CD4-positive, alpha-beta memory T cell (primary cell): ENCODE measurements around the gene RRM1. TPM values are rescaled to one million over a fixed set of nuclear protein-coding genes. Genes with fewer than 3 reads are reported as not detected.

ENCODE experiments used
- CTCF ChIA-PET: fragments of 350-600 bp; sonication (Branson Sonifier 250); formaldehyde crosslinking; loops from one replicate; lab custom pipeline; 2021; ENCODE audit warnings: inconsistent platforms; ENCODE audit not compliant: partially characterized antibody; lab: Charles Lee
- POLR2A ChIA-PET: fragments of 350-600 bp; sonication (Branson Sonifier 250); formaldehyde crosslinking; loops from one replicate; lab custom pipeline; 2021; ENCODE audit not compliant: partially characterized antibody; lab: Charles Lee
- DNase-seq, 5 donors: peaks; one replicate each; pipeline versions ENCODE4 v3.0.0 to v3.0.0-alpha.2; 2020 to 2022; ENCODE audit warnings: mixed read lengths in 1 of 5
- H3K27ac ChIP-seq: one replicate; pipeline ENCODE4 v1.7.0; 2013; ENCODE audit warnings: low read depth, low read length
- H3K27me3 ChIP-seq: 2 replicates; pipeline ENCODE4 v1.7.0; 2013; ENCODE audit warnings: mild to moderate bottlenecking, low read length, moderate library complexity; ENCODE audit not compliant: insufficient read depth
- H3K36me3 ChIP-seq: 2 replicates; pipeline ENCODE4 v1.7.0; 2013; ENCODE audit warnings: mild to moderate bottlenecking, low read length, moderate library complexity; ENCODE audit not compliant: insufficient read depth
- H3K4me1 ChIP-seq: 2 replicates; pipeline ENCODE4 v1.7.0; 2013; ENCODE audit warnings: mild to moderate bottlenecking, low read length, moderate library complexity; ENCODE audit not compliant: insufficient read depth
- H3K4me3 ChIP-seq, 2 donors: one replicate each; pipeline ENCODE4 v1.7.0; 2013; ENCODE audit warnings: low read length in 2 of 2, mild to moderate bottlenecking in 1 of 2
- H3K9me3 ChIP-seq, 2 donors: one replicate each; pipeline ENCODE4 v1.7.0; 2013; ENCODE audit warnings: low read length in 2 of 2, control low read depth in 1 of 2; ENCODE audit not compliant: control insufficient read depth in 1 of 2
- H3K27ac Mint-ChIP-seq, 7 donors: one replicate each; pipeline ENCODE4 v1.8.0; 2020 to 2021; ENCODE audit warnings: mixed read lengths in 7 of 7, mild to moderate bottlenecking in 6 of 7, inconsistent platforms in 3 of 7, moderate library complexity in 3 of 7
- H3K27me3 Mint-ChIP-seq, 2 donors: one replicate each; pipeline ENCODE4 v1.8.0; 2020 to 2021; ENCODE audit warnings: mixed read lengths in 2 of 2
- H3K36me3 Mint-ChIP-seq, 2 donors: one replicate each; pipeline ENCODE4 v1.8.0; 2020 to 2021; ENCODE audit warnings: mixed read lengths in 2 of 2, inconsistent platforms in 1 of 2, mild to moderate bottlenecking in 1 of 2
- H3K4me1 Mint-ChIP-seq, 4 donors: one replicate each; pipeline ENCODE4 v1.8.0; 2020 to 2021; ENCODE audit warnings: mixed read lengths in 4 of 4, mild to moderate bottlenecking in 1 of 4
- H3K4me3 Mint-ChIP-seq, 8 donors: one replicate each; pipeline ENCODE4 v1.8.0; 2020 to 2021; ENCODE audit warnings: mixed read lengths in 8 of 8, mild to moderate bottlenecking in 7 of 8, moderate library complexity in 6 of 8, inconsistent platforms in 3 of 8
- H3K9me3 Mint-ChIP-seq, 8 donors: one replicate each; pipeline ENCODE4 v1.8.0; 2020 to 2021; ENCODE audit warnings: mixed read lengths in 8 of 8, mild to moderate bottlenecking in 5 of 8, inconsistent platforms in 3 of 8, moderate library complexity in 1 of 8
- intact Hi-C: fragments of 100-400 bp; cut with micrococcal nuclease; formaldehyde crosslinking; loops from one replicate; pipeline ENCODE4 v1.15.1; 2023
- polyA plus RNA-seq, 2 donors: library from polyadenylated mRNA; unstranded; fragments of 300-500 nt; fragmentation: Illumina TruSeq; gene quantifications; one replicate each; pipeline ENCODE4 v1.2.3, GENCODE V29; 2021
- total RNA-seq, 2 experiments: library from RNA; stranded (reverse); gene quantifications; one replicate each; pipeline ENCODE4 v1.2.3, GENCODE V29; 2021

Gene RRM1
- total and polyA plus RNA-seq, 4 experiments from 2014 or later, result 38.0 to 49.9 (median 44.3) TPM

DNA sequence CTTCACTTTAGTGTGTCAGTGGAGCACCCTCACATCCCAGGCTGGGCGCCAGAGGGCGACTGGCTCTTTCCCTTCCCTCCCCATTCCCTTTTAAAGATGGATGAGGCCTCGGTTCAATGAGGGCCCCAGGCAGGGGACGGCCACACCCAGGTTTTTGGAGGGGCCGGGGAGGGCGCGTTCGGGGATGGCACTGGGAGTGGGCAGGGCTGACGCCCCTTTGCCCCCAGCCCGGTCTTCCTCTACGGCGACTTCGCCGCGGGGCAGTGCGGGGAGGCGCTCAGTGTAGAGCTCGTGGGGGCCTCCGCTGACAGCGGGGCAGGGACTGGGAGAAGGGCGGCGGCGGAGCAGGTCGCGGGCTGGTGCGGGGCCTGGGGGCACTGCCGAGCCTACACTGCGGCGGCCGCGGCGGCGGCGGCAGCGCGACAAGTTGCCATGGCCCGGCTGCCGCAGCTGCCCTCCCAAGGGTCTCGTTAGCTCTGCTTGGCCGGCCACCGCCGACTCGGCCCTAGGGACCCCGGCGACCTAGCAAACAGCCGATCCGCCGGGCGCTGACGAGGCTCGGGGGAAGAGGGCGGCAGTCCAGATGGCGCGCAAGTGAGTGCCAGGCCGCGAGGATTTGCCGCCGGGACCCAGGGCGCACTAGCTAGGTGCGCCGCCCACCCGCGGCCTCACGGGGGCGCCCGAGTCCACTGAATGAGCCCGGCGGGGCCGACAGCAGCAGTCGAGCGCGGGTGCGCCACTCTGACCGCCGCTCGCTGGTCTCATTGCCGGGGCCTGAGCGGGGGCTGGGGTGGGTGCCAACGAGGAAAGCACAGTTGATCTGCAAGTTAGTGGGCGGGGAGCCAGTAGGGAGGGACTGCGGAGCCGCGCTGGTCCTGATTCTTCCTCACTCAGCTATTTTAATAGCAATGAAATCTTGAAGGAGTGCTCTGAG, 92.7 kb downstream of the RRM1 start:
- H3K36me3 Mint-ChIP-seq, result no peaks in the 10 kb centered on the region
- Histone ChIP-seq H3K9me3 (no peaks in the 10 kb centered on the region), H3K27me3 (no peaks in the 10 kb centered on the region), H3K27ac (no peak overlapping the region), H3K4me3 (peak overlapping the region in 1 of 2 donors; percentile 46), H3K4me1 (no peaks in the 10 kb centered on the region), H3K36me3 (no peaks in the 10 kb centered on the region)
- intact Hi-C loops, result loop anchor here (1.0 to 2.0 kb wide), 3 partner anchors 352 to 1703 kb away; partner anchors contain the start of gene OR51D1
- H3K27me3 Mint-ChIP-seq, result peaks cover 0 to 3% of the 10 kb centered on the region in 2 donors
- POLR2A ChIA-PET, result interaction anchor here (0.6 kb wide), 1 partner anchor 1089 kb away, joined by 5 read pairs; no protein-coding TSS in a partner anchor
- H3K9me3 Mint-ChIP-seq, result no peaks in the 10 kb centered on the region
- H3K27ac Mint-ChIP-seq, result peak overlapping the region in 2 of 7 donors; percentile 57 to 75
- H3K4me1 Mint-ChIP-seq, result peaks cover 0 to 3% (median under 1%) of the 10 kb centered on the region in 4 donors
- peak overlapping the region; percentile 77 to 83 (median 81) for H3K4me3 Mint-ChIP-seq
- CTCF ChIA-PET, result interaction anchor here (0.6 to 7.4 kb wide), 34 partner anchors 9 to 1731 kb away, joined by 3 to 178 read pairs (median 4); partner anchors contain the start of genes OR51D1, OR52K1, OR52M1 and STIM1
- DNase-seq, result peak; percentile 65 to 82 (median 77)

Other genes with a start within 250 kb of the RRM1 start
- gene STIM1, start 239.1 kb upstream of the RRM1 start, total RNA-seq, result 10 to 100 TPM; 87.1 to 87.4 TPM
- 10 to 100 TPM; 27.7 to 43.8 TPM for gene STIM1, start 239.1 kb upstream of the RRM1 start, polyA plus RNA-seq